HL-60 (cell line): ENCODE results near the gene PELO.

Experiments
- CTCF ChIP-seq: IDR thresholded peaks from one replicate; pipeline ENCODE4 v1.5.1; 2011; ENCODE audit warnings: low read length, control low read depth, inconsistent platforms; ENCODE audit not compliant: insufficient read depth
- GABPA ChIP-seq: IDR thresholded peaks from 2 replicates; pipeline ENCODE4 v1.6.1; 2012; ENCODE audit warnings: low read depth
- POLR2AphosphoS5 ChIP-seq: IDR thresholded peaks from 2 replicates; pipeline ENCODE4 v1.6.1; 2012; ENCODE audit warnings: low read depth
- SPI1 ChIP-seq: IDR thresholded peaks from 2 replicates; pipeline ENCODE4 v1.6.1; 2012; ENCODE audit warnings: low read depth, mild to moderate bottlenecking, borderline replicate concordance
- TF ChIP-seq, protein P1 (sequence below): IDR thresholded peaks from 2 replicates; pipeline ENCODE4 v1.6.1; 2012; ENCODE audit warnings: low read depth; ENCODE audit not compliant: insufficient replicate concordance

DNA sequence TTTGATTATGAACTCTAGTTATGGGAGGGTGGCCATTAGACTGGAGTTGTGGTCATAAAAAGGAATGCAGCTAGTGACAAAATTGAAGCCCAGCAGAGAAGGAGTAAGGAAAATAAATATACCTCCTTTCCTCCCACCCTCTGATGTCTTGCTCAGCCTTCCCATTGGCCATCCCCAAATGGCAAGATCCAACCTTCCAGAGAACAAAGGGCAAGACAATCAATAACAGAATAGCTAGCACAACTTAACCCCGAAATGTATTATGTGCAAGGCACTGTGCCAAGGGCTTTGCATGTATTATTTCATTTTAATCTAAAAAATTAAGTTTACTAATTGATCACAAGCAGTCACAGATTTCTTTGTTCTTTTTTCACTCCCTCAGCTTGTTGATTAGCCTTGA is 3.6 kb downstream of the PELO start:
- TF ChIP-seq, protein P1, sequence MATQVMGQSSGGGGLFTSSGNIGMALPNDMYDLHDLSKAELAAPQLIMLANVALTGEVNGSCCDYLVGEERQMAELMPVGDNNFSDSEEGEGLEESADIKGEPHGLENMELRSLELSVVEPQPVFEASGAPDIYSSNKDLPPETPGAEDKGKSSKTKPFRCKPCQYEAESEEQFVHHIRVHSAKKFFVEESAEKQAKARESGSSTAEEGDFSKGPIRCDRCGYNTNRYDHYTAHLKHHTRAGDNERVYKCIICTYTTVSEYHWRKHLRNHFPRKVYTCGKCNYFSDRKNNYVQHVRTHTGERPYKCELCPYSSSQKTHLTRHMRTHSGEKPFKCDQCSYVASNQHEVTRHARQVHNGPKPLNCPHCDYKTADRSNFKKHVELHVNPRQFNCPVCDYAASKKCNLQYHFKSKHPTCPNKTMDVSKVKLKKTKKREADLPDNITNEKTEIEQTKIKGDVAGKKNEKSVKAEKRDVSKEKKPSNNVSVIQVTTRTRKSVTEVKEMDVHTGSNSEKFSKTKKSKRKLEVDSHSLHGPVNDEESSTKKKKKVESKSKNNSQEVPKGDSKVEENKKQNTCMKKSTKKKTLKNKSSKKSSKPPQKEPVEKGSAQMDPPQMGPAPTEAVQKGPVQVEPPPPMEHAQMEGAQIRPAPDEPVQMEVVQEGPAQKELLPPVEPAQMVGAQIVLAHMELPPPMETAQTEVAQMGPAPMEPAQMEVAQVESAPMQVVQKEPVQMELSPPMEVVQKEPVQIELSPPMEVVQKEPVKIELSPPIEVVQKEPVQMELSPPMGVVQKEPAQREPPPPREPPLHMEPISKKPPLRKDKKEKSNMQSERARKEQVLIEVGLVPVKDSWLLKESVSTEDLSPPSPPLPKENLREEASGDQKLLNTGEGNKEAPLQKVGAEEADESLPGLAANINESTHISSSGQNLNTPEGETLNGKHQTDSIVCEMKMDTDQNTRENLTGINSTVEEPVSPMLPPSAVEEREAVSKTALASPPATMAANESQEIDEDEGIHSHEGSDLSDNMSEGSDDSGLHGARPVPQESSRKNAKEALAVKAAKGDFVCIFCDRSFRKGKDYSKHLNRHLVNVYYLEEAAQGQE: no peak
- no peak for TF ChIP-seq CTCF
- no peak for TF ChIP-seq POLR2AphosphoS5
- TF ChIP-seq GABPA: no peak
- no peak for TF ChIP-seq SPI1
